PC-3 (cell line): Measurements from ENCODE around the gene CHST11. TPM values are rescaled to one million over a fixed set of nuclear protein-coding genes. Genes with fewer than 3 reads are reported as not detected.

Experiments used
- ATAC-seq: fragments of 200-7000 bp; cut with Tn5 transposase; 2 replicates; pipeline ENCODE4 v1.9.1; 2020; ENCODE audit warnings: mild to moderate bottlenecking, moderate library complexity
- BruUV-seq: library from RNA; stranded (reverse); fragments of 400-500 nt; replicated peaks from 2 replicates; lab custom pipeline; 2021; lab: Mats Ljungman, UMichigan
- CTCF ChIA-PET: fragments of 300-600 bp; sonication (Branson Sonifier 250); formaldehyde crosslinking; loops from one replicate; lab custom pipeline; 2022; ENCODE audit warnings: antibody characterized with exemption; lab: Charles Lee
- POLR2A ChIA-PET: fragments of 300-600 bp; sonication (Branson Sonifier 250); formaldehyde crosslinking; loops from one replicate; lab custom pipeline; 2022; ENCODE audit warnings: antibody characterized with exemption; ENCODE audit not compliant: unreplicated experiment; lab: Charles Lee
- DNase-seq: peaks from one replicate; pipeline ENCODE4 v3.0.0-alpha.2; 2015
- H2AFZ ChIP-seq: fragments of 300-600 bp; sonication (generic); 2 replicates; pipeline ENCODE4 v1.6.0; 2016; ENCODE audit warnings: antibody characterized with exemption, low read length
- H3F3A ChIP-seq: fragments of 300-600 bp; sonication (generic); one replicate; pipeline ENCODE4 v1.6.0; 2017; ENCODE audit warnings: antibody characterized with exemption, low read length, control low read depth, mild to moderate bottlenecking; ENCODE audit not compliant: unreplicated experiment
- H3K27ac ChIP-seq: fragments of 300-600 bp; sonication (generic); 2 replicates; pipeline ENCODE4 v1.5.1; 2016; ENCODE audit warnings: mild to moderate bottlenecking, low read length
- H3K27me3 ChIP-seq: fragments of 300-600 bp; sonication (generic); 2 replicates; pipeline ENCODE4 v1.6.1; 2016; ENCODE audit warnings: low read length, mixed read lengths
- H3K36me3 ChIP-seq: fragments of 300-600 bp; sonication (generic); 2 replicates; pipeline ENCODE4 v1.6.1; 2016; ENCODE audit warnings: low read depth, mixed run types, low read length, mixed read lengths
- H3K4me1 ChIP-seq: fragments of 300-600 bp; sonication (generic); 2 replicates; pipeline ENCODE4 v1.5.1; 2016; ENCODE audit warnings: low read length; ENCODE audit not compliant: insufficient read depth
- H3K4me2 ChIP-seq: fragments of 300-600 bp; sonication (generic); 2 replicates; pipeline ENCODE4 v1.6.0; 2016; ENCODE audit warnings: low read length
- H3K4me3 ChIP-seq: fragments of 300-600 bp; sonication (generic); 2 replicates; pipeline ENCODE4 v1.5.1; 2016; ENCODE audit warnings: mild to moderate bottlenecking, low read length, mixed read lengths
- H3K79me2 ChIP-seq: fragments of 300-600 bp; sonication (generic); 2 replicates; pipeline ENCODE4 v1.6.1; 2017; ENCODE audit warnings: low read length, mixed read lengths
- H3K9ac ChIP-seq: fragments of 300-600 bp; sonication (generic); 2 replicates; pipeline ENCODE4 v1.6.0; 2016; ENCODE audit warnings: mild to moderate bottlenecking, low read length
- H3K9me2 ChIP-seq: fragments of 300-600 bp; sonication (generic); replicated peaks from 2 replicates; pipeline ENCODE4 v1.6.1; 2016; ENCODE audit warnings: mixed run types, low read length, mixed read lengths
- H3K9me3 ChIP-seq: fragments of 300-600 bp; sonication (generic); 2 replicates; pipeline ENCODE4 v1.6.1; 2016; ENCODE audit warnings: low read length, mixed read lengths
- H4K20me1 ChIP-seq: fragments of 300-600 bp; sonication (generic); 2 replicates; pipeline ENCODE4 v1.6.1; 2016; ENCODE audit warnings: low read length, mixed read lengths
- CTCF ChIP-seq: fragments of 300-600 bp; sonication (generic); conservative IDR thresholded peaks from 2 replicates; pipeline ENCODE4 v1.5.1; 2017; ENCODE audit warnings: antibody characterized with exemption, low read depth, mild to moderate bottlenecking, low read length
- EZH2 ChIP-seq: fragments of 300-600 bp; sonication (generic); IDR thresholded peaks from one replicate; pipeline ENCODE4 v1.6.1; 2017; ENCODE audit warnings: antibody characterized with exemption, mild to moderate bottlenecking, low read length; ENCODE audit not compliant: unreplicated experiment
- EZH2phosphoT487 ChIP-seq: fragments of 300-600 bp; sonication (generic); IDR thresholded peaks from 2 replicates; pipeline ENCODE4 v1.6.1; 2018; ENCODE audit warnings: mild to moderate bottlenecking, antibody characterized with exemption, low read length, borderline replicate concordance
- intact Hi-C: fragments of 100-400 bp; cut with micrococcal nuclease; formaldehyde crosslinking; loops from 2 replicates; pipeline ENCODE4 v1.9.0; 2023
- total RNA-seq: library from RNA; depleted of rRNA; stranded (reverse); fragments of >200 nt; gene quantifications from 2 replicates; pipeline ENCODE4 v1.2.3, GENCODE V29; 2014

CHST11 gene
- total RNA-seq, 1 experiment from 2014 or later: 53.5 TPM

- DNase-seq (peak; percentile 90), ATAC-seq (peak; percentile 56)
- TF ChIP-seq EZH2phosphoT487 (no peak), EZH2 (no peak), CTCF (no peak)
- Histone ChIP-seq H3K4me1 (peaks cover 32% of the 10 kb centered on the region), H3K4me2 (peak overlapping the region; percentile 31), H3K9ac (no peak overlapping the region), H3K9me3 (no peaks in the 10 kb centered on the region), H2AFZ (no peak overlapping the region), H3F3A (no peaks in the 10 kb centered on the region), H3K27me3 (no peaks in the 10 kb centered on the region), H3K4me3 (no peak overlapping the region), H3K9me2 (no peaks in the 10 kb centered on the region), H3K36me3 (no peaks in the 10 kb centered on the region), H4K20me1 (no peaks in the 10 kb centered on the region), H3K27ac (no peak overlapping the region), H3K79me2 (peaks cover 10% of the 10 kb centered on the region; the same call in 1 of the 2 replicates)
- CTCF ChIA-PET: no interaction called here
- intact Hi-C loops: loop anchor here (10.0 kb wide), 1 partner anchor 87 kb away; no protein-coding TSS in a partner anchor
- POLR2A ChIA-PET: no interaction called here
- BruUV-seq: no TSS peak
Measured at GRCh38 chr12:104677441-104678089, 220.8 kb downstream of the CHST11 start.

- POLR2A ChIA-PET: no interaction called here
Measured at GRCh38 chr12:104680070-104680469, 223.3 kb downstream of the CHST11 start.

More at GRCh38 chr12:104680070-104680469, 223.3 kb downstream of the CHST11 start:
- CTCF ChIA-PET: no interaction called here
- Histone ChIP-seq H3K27ac (no peak overlapping the region), H3K4me2 (no peak overlapping the region), H4K20me1 (no peaks in the 10 kb centered on the region), H3F3A (no peaks in the 10 kb centered on the region), H3K79me2 (no peaks in the 10 kb centered on the region; the same call in 1 of the 2 replicates), H3K36me3 (no peaks in the 10 kb centered on the region), H2AFZ (no peak overlapping the region), H3K4me1 (peaks cover 21% of the 10 kb centered on the region), H3K9ac (no peak overlapping the region), H3K4me3 (no peak overlapping the region), H3K27me3 (no peaks in the 10 kb centered on the region), H3K9me3 (no peaks in the 10 kb centered on the region), H3K9me2 (no peaks in the 10 kb centered on the region)
- DNase-seq: peak; percentile 49
- no TSS peak for BruUV-seq
- intact Hi-C loops: loop anchor here (1.0 to 5.0 kb wide), 2 partner anchors 197 to 373 kb away; no protein-coding TSS in a partner anchor
- TF ChIP-seq EZH2phosphoT487 (no peak), CTCF (peak; percentile 64), EZH2 (no peak)
- ATAC-seq: peak; percentile 64
